ENCODE results near the gene DIRAS1.

DIRAS1 gene

DNA sequence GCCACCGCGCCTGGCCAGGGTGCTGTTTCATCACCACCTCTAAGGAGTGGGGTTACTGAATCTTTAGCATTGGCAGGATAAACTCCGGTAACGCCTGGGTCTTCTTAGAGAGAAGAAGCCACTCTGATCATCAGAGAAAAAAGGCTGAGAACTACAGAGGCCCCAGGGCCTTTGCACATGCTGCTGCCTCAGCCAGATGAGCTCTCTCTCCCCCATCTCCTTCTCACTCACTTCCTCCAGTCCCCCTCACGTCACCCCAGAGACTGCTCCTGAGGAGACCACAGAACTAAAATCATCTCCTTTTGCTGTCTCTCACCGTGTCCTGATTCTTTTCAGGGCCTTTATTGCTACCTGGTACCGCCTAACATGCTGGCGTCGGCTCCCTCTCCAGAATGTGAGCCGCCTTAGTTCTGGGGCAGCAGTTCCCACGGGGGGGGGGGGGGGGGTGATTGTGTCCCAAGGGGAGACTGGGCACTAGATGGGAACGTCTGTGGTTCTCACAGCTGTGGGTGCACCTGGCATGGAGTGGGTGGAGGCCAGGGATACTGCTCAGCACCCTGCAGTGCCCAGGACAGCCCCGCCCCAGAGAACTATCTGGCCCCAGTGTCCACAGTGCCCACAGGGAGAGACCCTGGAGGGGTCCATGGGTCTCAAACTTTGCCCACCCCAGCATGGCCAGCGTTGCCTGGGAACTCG, 5.1 kb upstream of the DIRAS1 start:
- no peak overlapping the region for H3K4me3 ChIP-seq (ENCODE audit: low read depth, low read length)
- TF ChIP-seq, protein P1, sequence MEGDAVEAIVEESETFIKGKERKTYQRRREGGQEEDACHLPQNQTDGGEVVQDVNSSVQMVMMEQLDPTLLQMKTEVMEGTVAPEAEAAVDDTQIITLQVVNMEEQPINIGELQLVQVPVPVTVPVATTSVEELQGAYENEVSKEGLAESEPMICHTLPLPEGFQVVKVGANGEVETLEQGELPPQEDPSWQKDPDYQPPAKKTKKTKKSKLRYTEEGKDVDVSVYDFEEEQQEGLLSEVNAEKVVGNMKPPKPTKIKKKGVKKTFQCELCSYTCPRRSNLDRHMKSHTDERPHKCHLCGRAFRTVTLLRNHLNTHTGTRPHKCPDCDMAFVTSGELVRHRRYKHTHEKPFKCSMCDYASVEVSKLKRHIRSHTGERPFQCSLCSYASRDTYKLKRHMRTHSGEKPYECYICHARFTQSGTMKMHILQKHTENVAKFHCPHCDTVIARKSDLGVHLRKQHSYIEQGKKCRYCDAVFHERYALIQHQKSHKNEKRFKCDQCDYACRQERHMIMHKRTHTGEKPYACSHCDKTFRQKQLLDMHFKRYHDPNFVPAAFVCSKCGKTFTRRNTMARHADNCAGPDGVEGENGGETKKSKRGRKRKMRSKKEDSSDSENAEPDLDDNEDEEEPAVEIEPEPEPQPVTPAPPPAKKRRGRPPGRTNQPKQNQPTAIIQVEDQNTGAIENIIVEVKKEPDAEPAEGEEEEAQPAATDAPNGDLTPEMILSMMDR (IDR thresholded peaks at IDR 0.05; ENCODE audit: low read depth, low read length): no peak

DNA sequence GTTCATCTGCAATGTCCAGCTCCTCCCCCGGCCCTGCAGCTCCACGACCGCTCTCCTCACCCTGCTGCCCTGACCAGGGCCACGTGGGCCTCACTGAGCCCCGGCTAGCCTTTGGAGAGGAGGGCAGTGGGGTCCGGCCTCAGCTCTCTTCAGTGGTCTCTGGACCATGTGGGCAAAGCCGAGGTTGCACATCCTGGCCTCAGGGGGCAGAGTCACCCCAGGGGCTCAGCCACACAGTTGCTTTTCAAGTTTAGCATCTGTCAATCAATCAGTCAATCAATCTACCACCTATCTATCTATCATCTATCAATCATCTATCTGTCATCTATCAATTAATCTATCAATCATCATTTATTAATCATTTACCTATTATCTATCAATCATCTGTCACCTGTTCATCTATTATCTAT, 3.0 kb upstream of the DIRAS1 start:
- TF ChIP-seq, protein P1 (IDR thresholded peaks at IDR 0.05; ENCODE audit: low read depth, low read length): no peak
- no peak overlapping the region for H3K4me3 ChIP-seq (ENCODE audit: low read depth, low read length)

DNA sequence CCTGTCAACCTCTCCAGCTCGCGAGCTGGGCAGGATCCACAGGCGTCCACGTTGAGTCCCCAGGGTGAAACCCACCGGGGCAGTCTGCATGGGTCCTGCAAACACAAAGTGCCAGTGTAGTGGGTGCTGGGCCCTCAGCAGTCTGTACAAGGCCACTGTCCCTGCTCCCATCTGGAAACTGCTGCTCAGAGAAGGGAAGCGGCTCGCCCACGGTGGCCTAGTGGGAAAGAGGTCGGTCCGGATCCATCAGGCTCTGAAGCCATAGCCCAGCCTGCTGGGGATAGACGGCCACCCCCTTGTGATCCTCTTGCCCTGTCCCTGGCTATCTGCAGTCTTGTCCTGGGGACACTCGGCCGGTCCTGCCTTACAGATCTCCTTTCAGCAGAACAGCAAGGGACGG, 2.6 kb upstream of the DIRAS1 start:
- TF ChIP-seq, protein P1 (IDR thresholded peaks at IDR 0.05; ENCODE audit: low read depth, low read length): no peak
- H3K4me3 ChIP-seq (ENCODE audit: low read depth, low read length): no peak overlapping the region

DNA sequence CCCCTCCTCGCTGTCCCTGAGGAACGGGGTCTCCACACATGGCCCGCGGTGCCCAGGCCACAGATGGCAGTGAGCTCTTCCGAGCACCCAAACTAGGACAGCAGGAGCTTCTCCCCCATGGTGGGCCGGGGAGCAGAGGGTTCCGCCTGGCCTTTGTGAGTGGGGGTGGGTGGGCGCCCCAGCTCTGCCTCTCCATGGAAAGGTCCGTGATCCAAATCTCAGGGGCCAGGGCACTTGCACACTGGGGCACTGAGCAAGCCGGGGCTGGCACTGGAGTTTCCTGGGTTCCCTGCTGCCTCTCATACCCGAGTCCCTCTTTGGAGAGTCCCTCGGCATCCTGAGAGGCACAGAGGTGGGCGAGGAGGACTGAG, 2.2 kb upstream of the DIRAS1 start:
- TF ChIP-seq, protein P1 (IDR thresholded peaks at IDR 0.05; ENCODE audit: low read depth, low read length): no peak
- H3K4me3 ChIP-seq (ENCODE audit: low read depth, low read length): no peak overlapping the region

DNA sequence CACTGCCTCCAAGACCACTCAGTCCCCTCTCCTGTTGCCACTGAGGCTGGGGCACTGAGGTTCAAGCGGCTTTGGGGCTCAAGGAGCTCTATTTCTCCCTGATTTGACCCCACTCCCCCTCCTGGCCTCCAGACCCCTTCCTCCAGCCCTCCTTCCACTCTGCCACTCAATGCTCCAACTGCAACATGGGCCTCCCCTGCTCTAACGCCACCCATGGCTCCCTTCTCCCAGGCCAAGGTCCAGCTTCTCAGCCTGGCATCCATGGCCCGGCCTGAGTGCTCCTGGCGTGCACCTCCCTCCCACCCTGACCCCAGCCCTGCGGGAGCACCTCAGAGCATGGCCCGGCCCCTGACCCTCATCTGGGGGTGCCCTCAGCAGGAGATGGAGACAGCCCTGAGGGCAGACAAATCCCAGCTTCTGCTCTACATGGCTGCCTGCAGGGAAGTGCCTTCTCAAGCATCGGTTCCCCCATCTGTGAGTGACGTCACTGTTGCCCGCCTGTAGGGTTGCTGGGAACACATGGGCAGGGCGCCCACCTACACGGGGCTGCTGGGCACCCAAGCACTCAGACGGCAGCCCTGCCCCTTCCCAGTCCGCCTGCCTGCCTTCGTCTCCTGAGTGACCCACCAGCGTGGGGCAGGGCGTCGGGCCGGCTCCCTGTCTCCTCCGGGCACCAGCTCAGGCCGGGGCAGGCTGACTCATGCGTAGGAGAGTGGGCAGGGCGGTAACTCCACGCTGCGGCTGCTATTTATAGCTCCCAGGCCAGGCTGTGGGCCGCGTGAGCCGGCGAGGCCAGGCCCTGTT, 1.6 kb upstream of the DIRAS1 start:
- TF ChIP-seq, protein P1 (IDR thresholded peaks at IDR 0.05; ENCODE audit: low read depth, low read length): no peak
- H3K4me3 ChIP-seq (ENCODE audit: low read depth, low read length): no peak overlapping the region

DNA sequence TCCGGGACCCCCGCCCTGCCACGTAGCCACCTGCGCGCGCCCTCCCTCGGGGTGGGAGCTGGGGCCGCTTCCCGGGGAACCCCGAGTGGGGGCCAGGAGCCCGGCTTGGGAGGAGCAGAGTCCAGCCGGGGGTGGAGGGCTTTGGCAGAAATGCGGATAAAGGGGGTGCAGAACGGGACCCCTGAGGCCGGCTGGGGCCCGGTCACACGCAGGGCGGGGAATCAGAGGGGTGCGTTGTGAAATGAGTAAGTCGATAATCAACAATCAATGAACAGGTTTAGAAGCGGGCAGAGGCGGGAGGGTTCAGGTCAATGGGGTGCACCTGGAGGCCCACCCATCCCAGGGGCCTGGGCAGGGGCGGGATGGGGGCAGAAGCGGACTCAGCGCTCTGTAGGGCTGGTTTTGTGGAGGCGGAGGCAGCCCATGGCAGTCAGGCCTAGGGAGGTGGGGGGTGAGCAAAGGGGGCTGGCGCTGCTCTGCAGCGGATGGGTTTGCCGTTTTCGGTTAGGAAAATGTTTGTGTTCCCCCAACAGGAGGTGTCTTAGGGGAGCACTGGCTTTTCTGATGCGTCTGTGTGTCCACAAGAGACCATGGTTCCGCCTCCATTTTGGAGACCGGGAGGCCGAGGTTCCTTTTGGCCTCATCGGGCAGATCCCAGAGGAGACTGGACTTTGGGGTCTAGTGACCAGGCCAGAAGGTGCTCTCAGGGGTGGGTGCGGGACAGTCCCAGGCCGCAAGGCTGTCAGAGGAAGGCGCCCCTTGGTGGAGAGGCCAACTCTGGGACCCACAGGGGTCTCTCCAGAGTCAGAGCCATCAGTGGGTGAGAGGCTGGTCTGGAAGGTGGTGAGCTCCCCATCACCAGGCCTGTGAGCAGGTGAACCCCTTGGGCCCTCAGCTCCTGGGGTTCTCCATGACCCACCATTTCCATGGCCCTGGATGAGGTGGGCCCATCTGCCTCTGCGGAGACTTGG, 683 bp upstream of the DIRAS1 start:
- TF ChIP-seq, protein P1 (IDR thresholded peaks at IDR 0.05; ENCODE audit: low read depth, low read length): no peak

More for the DNA sequence above, 683 bp upstream of the DIRAS1 start:
- no peak overlapping the region for H3K4me3 ChIP-seq (ENCODE audit: low read depth, low read length)
